HCT116 (cell line): ENCODE data around the gene PTPRJ. TPM values are rescaled to one million over a fixed set of nuclear protein-coding genes. Genes with fewer than 3 reads are reported as not detected.

Source experiments
- ATAC-seq: fragments of 200-7000 bp; cut with Tn5 transposase; 2 replicates; pipeline ENCODE4 v1.9.1; 2020; ENCODE audit warnings: mild to moderate bottlenecking, moderate library complexity
- BruUV-seq: library from RNA; stranded (reverse); fragments of 400-500 nt; replicated peaks from 2 replicates; lab custom pipeline; 2021; lab: Mats Ljungman, UMichigan
- CTCF ChIA-PET: fragments of 300-600 bp; sonication (Branson Sonifier 250); formaldehyde crosslinking; loops from one replicate; lab custom pipeline; 2021; ENCODE audit warnings: antibody characterized with exemption; lab: Charles Lee
- POLR2A ChIA-PET: fragments of 300-600, 350-600 bp; sonication (Branson Sonifier 250); formaldehyde crosslinking; loops from one replicate; lab custom pipeline; 2021; ENCODE audit warnings: antibody characterized with exemption; lab: Charles Lee
- RAD21 ChIA-PET, 2 experiments: fragments of 300-600 bp; sonication (Branson Sonifier 250); formaldehyde crosslinking; loops; one replicate each; lab custom pipeline; 2023; ENCODE audit warnings: low total read pairs in 2 of 2; ENCODE audit not compliant: uncharacterized antibody in 2 of 2, unreplicated experiment in 2 of 2, low non-redundant PET in 1 of 2; lab: Charles Lee
- DNase-seq: peaks from one replicate; pipeline ENCODE4 v3.0.0-alpha.2; 2010; ENCODE audit warnings: low read depth, low spot score
- H2AFZ ChIP-seq: fragments of 200-600 bp; shearing (Covaris generic), sonication (generic); 2 replicates; pipeline ENCODE4 v1.6.1; 2017; ENCODE audit warnings: low read depth, mixed run types, mixed read lengths, antibody characterized with exemption, low read length; ENCODE audit not compliant: poor library complexity, severe bottlenecking
- H3K27ac ChIP-seq: 2 replicates; pipeline ENCODE4 v1.5.1; 2012; ENCODE audit warnings: low read depth, low read length
- H3K27me3 ChIP-seq: fragments of 200-600 bp; sonication (generic); 2 replicates; pipeline ENCODE4 v1.6.1; 2016; ENCODE audit warnings: mixed run types, low read length, mixed read lengths; ENCODE audit not compliant: insufficient read depth
- H3K36me3 ChIP-seq, 2 experiments: fragments of 200-500 bp in 1 of 2; fragments of 200-600 bp in 1 of 2; sonication (Bioruptor generic) in 1 of 2; sonication (generic) in 1 of 2; 2 replicates each; pipeline versions ENCODE4 v1.5.1 to v1.6.1; 2014 to 2016; ENCODE audit warnings: low read length in 2 of 2, inconsistent platforms in 1 of 2, mixed read lengths in 1 of 2, mixed run types in 1 of 2; ENCODE audit not compliant: insufficient read depth in 2 of 2, control insufficient read depth in 1 of 2
- H3K4me1 ChIP-seq, 2 experiments: fragments of 200-600 bp in 1 of 2; sonication (generic) in 1 of 2; 2 replicates each; pipeline versions ENCODE4 v1.5.1 to v1.6.1; 2012 to 2017; ENCODE audit warnings: low read length in 2 of 2, inconsistent platforms in 1 of 2, mild to moderate bottlenecking in 1 of 2, mixed read lengths in 1 of 2, mixed run types in 1 of 2, moderate library complexity in 1 of 2; ENCODE audit not compliant: insufficient read depth in 2 of 2, control insufficient read depth in 1 of 2
- H3K4me2 ChIP-seq: fragments of 200-600 bp; sonication (generic); 2 replicates; pipeline ENCODE4 v1.6.1; 2017; ENCODE audit warnings: mixed run types, low read length, mixed read lengths
- H3K4me3 ChIP-seq, 2 experiments: fragments of 200-600 bp in 1 of 2; sonication (generic) in 1 of 2; replicated peaks in 1 of 2; 2 replicates each; pipeline ENCODE4 v1.5.1; 2011 to 2016; ENCODE audit warnings: low read length in 2 of 2, control low read depth in 1 of 2, low read depth in 1 of 2, mild to moderate bottlenecking in 1 of 2, mixed read lengths in 1 of 2, mixed run types in 1 of 2
- H3K79me2 ChIP-seq: fragments of 200-600 bp; sonication (generic); 2 replicates; pipeline ENCODE4 v1.6.1; 2017; ENCODE audit warnings: mild to moderate bottlenecking, mixed run types, low read length, moderate library complexity, mixed read lengths; ENCODE audit not compliant: insufficient read depth
- H3K9ac ChIP-seq: fragments of 200-600 bp; sonication (generic); 2 replicates; pipeline ENCODE4 v1.6.1; 2016; ENCODE audit warnings: low read length, mixed read lengths
- H3K9me2 ChIP-seq: fragments of 200-600 bp; sonication (generic), shearing (Covaris generic); 2 replicates; pipeline ENCODE4 v1.6.1; 2017; ENCODE audit warnings: mixed run types, mild to moderate bottlenecking, moderate library complexity; ENCODE audit not compliant: insufficient read depth
- H3K9me3 ChIP-seq, 2 experiments: fragments of 200-500 bp in 1 of 2; fragments of 200-600 bp in 1 of 2; sonication (Bioruptor generic) in 1 of 2; sonication (generic) in 1 of 2; 2 replicates each; pipeline ENCODE4 v1.6.1; 2014 to 2017; ENCODE audit warnings: low read length in 2 of 2, mixed read lengths in 2 of 2, inconsistent platforms in 1 of 2, low read depth in 1 of 2, mild to moderate bottlenecking in 1 of 2, mixed run types in 1 of 2, moderate library complexity in 1 of 2; ENCODE audit not compliant: control insufficient read depth in 1 of 2, insufficient read depth in 1 of 2
- H4K20me1 ChIP-seq: fragments of 200-600 bp; sonication (generic), shearing (Covaris generic); 2 replicates; pipeline ENCODE4 v1.6.1; 2017; ENCODE audit warnings: mixed run types, mild to moderate bottlenecking, moderate library complexity; ENCODE audit not compliant: insufficient read depth
- CTCF ChIP-seq, 3 experiments: fragments of 200-600 bp in 1 of 3; sonication (generic) in 1 of 3; IDR thresholded peaks in 2 of 3; conservative IDR thresholded peaks in 1 of 3; 2 replicates each; pipeline ENCODE4 v1.5.1; 2012 to 2017; ENCODE audit warnings: low read depth in 2 of 3, low read length in 2 of 3, antibody characterized with exemption in 1 of 3, borderline replicate concordance in 1 of 3, control low read depth in 1 of 3, mild to moderate bottlenecking in 1 of 3, mixed read lengths in 1 of 3, mixed run types in 1 of 3, moderate library complexity in 1 of 3; ENCODE audit not compliant: insufficient read depth in 1 of 3
- JUND ChIP-seq: IDR thresholded peaks from 2 replicates; pipeline ENCODE4 v1.6.1; 2012
- MAX ChIP-seq: IDR thresholded peaks from 2 replicates; pipeline ENCODE4 v1.6.1; 2012
- POLR2A ChIP-seq: IDR thresholded peaks from 2 replicates; pipeline ENCODE4 v1.7.0; 2011; ENCODE audit warnings: borderline replicate concordance; ENCODE audit not compliant: insufficient read depth, insufficient read length; ENCODE audit errors: extremely low read depth
- POLR2AphosphoS5 ChIP-seq: IDR thresholded peaks from 2 replicates; pipeline ENCODE4 v1.6.1; 2011; ENCODE audit warnings: mild to moderate bottlenecking, low read depth, low read length, moderate library complexity
- SIN3A ChIP-seq: IDR thresholded peaks from 2 replicates; pipeline ENCODE4 v1.6.1; 2012; ENCODE audit warnings: low read depth
- SRF ChIP-seq: IDR thresholded peaks from 2 replicates; pipeline ENCODE4 v1.6.1; 2012; ENCODE audit warnings: low read depth
- ZFX ChIP-seq: fragments of 450-650 bp; IDR thresholded peaks from 2 replicates; pipeline ENCODE4 v1.6.1; 2017
- ZNF274 ChIP-seq: fragments of 200-500 bp; sonication (Bioruptor generic); IDR thresholded peaks from 2 replicates; pipeline ENCODE4 v1.6.1; 2014; ENCODE audit warnings: mild to moderate bottlenecking, low read depth, low read length, inconsistent platforms
- intact Hi-C: fragments of 100-400 bp; cut with micrococcal nuclease; formaldehyde crosslinking; loops from 2 replicates; pipeline ENCODE4 v1.10.0; 2022
- total RNA-seq: library from RNA; stranded (reverse); gene quantifications from one replicate; pipeline ENCODE4 v1.2.1, GENCODE V29; 2021; ENCODE audit not compliant: unreplicated experiment
- TF ChIP-seq, protein P1 (sequence below): IDR thresholded peaks from 2 replicates; pipeline ENCODE4 v1.6.1; 2012; ENCODE audit warnings: low read depth

PTPRJ gene
- total RNA-seq, 1 experiment from 2014 or later: 19.1 TPM

- ATAC-seq (no peak), DNase-seq (no peak)
- ChIA-PET POLR2A (no interaction called here), RAD21 (no interaction called here), CTCF (no interaction called here)
- Histone ChIP-seq H3K4me3 (no peak overlapping the region), H4K20me1 (no peaks in the 10 kb centered on the region), H3K27me3 (no peaks in the 10 kb centered on the region), H3K9me2 (no peaks in the 10 kb centered on the region), H3K27ac (no peak overlapping the region), H3K4me1 (peaks cover 33 to 53% of the 10 kb centered on the region in 2 experiments), H3K36me3 (no peaks in the 10 kb centered on the region), H3K9me3 (no peaks in the 10 kb centered on the region), H3K4me2 (peak overlapping the region; percentile 2; the same call in 1 of the 2 replicates), H3K9ac (no peak overlapping the region), H3K79me2 (peaks cover 14% of the 10 kb centered on the region), H2AFZ (no peak overlapping the region)
- intact Hi-C loops: no loop called here
- no TSS peak for BruUV-seq
- no peak for TF ChIP-seq ZFX
- no peak for TF ChIP-seq JUND
- no peak for TF ChIP-seq MAX
- TF ChIP-seq SIN3A: no peak
- TF ChIP-seq, protein P1, sequence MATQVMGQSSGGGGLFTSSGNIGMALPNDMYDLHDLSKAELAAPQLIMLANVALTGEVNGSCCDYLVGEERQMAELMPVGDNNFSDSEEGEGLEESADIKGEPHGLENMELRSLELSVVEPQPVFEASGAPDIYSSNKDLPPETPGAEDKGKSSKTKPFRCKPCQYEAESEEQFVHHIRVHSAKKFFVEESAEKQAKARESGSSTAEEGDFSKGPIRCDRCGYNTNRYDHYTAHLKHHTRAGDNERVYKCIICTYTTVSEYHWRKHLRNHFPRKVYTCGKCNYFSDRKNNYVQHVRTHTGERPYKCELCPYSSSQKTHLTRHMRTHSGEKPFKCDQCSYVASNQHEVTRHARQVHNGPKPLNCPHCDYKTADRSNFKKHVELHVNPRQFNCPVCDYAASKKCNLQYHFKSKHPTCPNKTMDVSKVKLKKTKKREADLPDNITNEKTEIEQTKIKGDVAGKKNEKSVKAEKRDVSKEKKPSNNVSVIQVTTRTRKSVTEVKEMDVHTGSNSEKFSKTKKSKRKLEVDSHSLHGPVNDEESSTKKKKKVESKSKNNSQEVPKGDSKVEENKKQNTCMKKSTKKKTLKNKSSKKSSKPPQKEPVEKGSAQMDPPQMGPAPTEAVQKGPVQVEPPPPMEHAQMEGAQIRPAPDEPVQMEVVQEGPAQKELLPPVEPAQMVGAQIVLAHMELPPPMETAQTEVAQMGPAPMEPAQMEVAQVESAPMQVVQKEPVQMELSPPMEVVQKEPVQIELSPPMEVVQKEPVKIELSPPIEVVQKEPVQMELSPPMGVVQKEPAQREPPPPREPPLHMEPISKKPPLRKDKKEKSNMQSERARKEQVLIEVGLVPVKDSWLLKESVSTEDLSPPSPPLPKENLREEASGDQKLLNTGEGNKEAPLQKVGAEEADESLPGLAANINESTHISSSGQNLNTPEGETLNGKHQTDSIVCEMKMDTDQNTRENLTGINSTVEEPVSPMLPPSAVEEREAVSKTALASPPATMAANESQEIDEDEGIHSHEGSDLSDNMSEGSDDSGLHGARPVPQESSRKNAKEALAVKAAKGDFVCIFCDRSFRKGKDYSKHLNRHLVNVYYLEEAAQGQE: no peak
- TF ChIP-seq SRF: no peak
- no peak for TF ChIP-seq POLR2A
- no peak for TF ChIP-seq CTCF (IDR thresholded peaks at IDR 0.05 in 2 of 3, conservative IDR thresholded peaks at IDR 0.05 in 1 of 3; ENCODE audit: borderline replicate concordance in 1 of 3, insufficient read depth in 1 of 3, low read depth in 2 of 3, low read length in 2 of 3)
- TF ChIP-seq ZNF274: no peak
- TF ChIP-seq POLR2AphosphoS5: no peak
Measured at GRCh38 chr11:47998345-47998732, 18.0 kb downstream of the PTPRJ start.
